ENCODE results near the gene ADAM19. TPM values are rescaled to one million over a fixed set of nuclear protein-coding genes. Genes with fewer than 3 reads are reported as not detected.

Gene ADAM19
- total RNA-seq, 1 donor from 2014 or later, result 10.6 TPM

- Histone ChIP-seq H3K4me3 (no peak overlapping the region), H3K27ac (peak overlapping the region; percentile 8), H3K9me3 (no peaks in the 10 kb centered on the region), H3K36me3 (no peaks in the 10 kb centered on the region), H3K4me1 (peaks cover 34% of the 10 kb centered on the region), H3K27me3 (no peaks in the 10 kb centered on the region)
- intact Hi-C loops (cut with DNase I), result loop anchor here (10.0 kb wide), 1 partner anchor 59 kb away; no protein-coding TSS in a partner anchor
- peak; percentile 18 for TF ChIP-seq CTCF (IDR thresholded peaks at IDR 0.05)
- ATAC-seq (no peak), DNase-seq (no peak)
Observed at GRCh38 chr5:157563929-157564716, 11.5 kb downstream of the ADAM19 start.

GRCh38 chr5:157563373-157563928 lies 12.1 kb downstream of the ADAM19 start:
- peaks cover 34% of the 10 kb centered on the region for H3K4me1 ChIP-seq
- TF ChIP-seq CTCF (IDR thresholded peaks at IDR 0.05), result no peak
- DNase-seq (no peak), ATAC-seq (no peak)
- intact Hi-C loops (cut with DNase I), result loop anchor here (10.0 kb wide), 1 partner anchor 59 kb away; no protein-coding TSS in a partner anchor
- peak overlapping the region; percentile 8 for H3K27ac ChIP-seq
- no peaks in the 10 kb centered on the region for H3K36me3 ChIP-seq
- H3K9me3 ChIP-seq, result no peaks in the 10 kb centered on the region
- no peaks in the 10 kb centered on the region for H3K27me3 ChIP-seq
- H3K4me3 ChIP-seq, result no peak overlapping the region

- DNase-seq, result no peak
- peaks cover 34% of the 10 kb centered on the region for H3K4me1 ChIP-seq
- no peaks in the 10 kb centered on the region for H3K36me3 ChIP-seq
- intact Hi-C loops (cut with DNase I), result loop anchor here (10.0 kb wide), 1 partner anchor 57 kb away; no protein-coding TSS in a partner anchor
- H3K27ac ChIP-seq, result no peak overlapping the region
- TF ChIP-seq CTCF (IDR thresholded peaks at IDR 0.05), result no peak
- no peak overlapping the region for H3K4me3 ChIP-seq
- no peak for ATAC-seq
- no peaks in the 10 kb centered on the region for H3K9me3 ChIP-seq
- H3K27me3 ChIP-seq, result no peaks in the 10 kb centered on the region
Observed at GRCh38 chr5:157562111-157562581, 13.4 kb downstream of the ADAM19 start.

- ATAC-seq, result no peak
- Histone ChIP-seq H3K4me1 (peaks cover 34% of the 10 kb centered on the region), H3K27ac (no peak overlapping the region), H3K4me3 (no peak overlapping the region), H3K27me3 (no peaks in the 10 kb centered on the region), H3K36me3 (no peaks in the 10 kb centered on the region), H3K9me3 (no peaks in the 10 kb centered on the region)
- intact Hi-C loops (cut with DNase I), result loop anchor here (10.0 kb wide), 1 partner anchor 56 kb away; no protein-coding TSS in a partner anchor
- TF ChIP-seq CTCF (IDR thresholded peaks at IDR 0.05), result no peak
- DNase-seq, result no peak
Observed at GRCh38 chr5:157561110-157561509, 14.5 kb downstream of the ADAM19 start.

GRCh38 chr5:157559301-157559700 lies 16.3 kb downstream of the ADAM19 start:
- no peak overlapping the region for H3K4me3 ChIP-seq
- no peak for DNase-seq
- no peak for ATAC-seq
- no peaks in the 10 kb centered on the region for H3K36me3 ChIP-seq
- TF ChIP-seq CTCF (IDR thresholded peaks at IDR 0.05), result no peak
- no peak overlapping the region for H3K27ac ChIP-seq
- no peaks in the 10 kb centered on the region for H3K9me3 ChIP-seq
- peaks cover 46% of the 10 kb centered on the region for H3K4me1 ChIP-seq
- no peaks in the 10 kb centered on the region for H3K27me3 ChIP-seq
- intact Hi-C loops (cut with DNase I), result no loop called here

Data from upper lobe of right lung (tissue), 1 donor.